WERI-Rb-1 (cell line): ENCODE measurements around the gene MDH2.
"Not testable (repeated sequence)": the region's sequence is repeated elsewhere in the genome, so short reads cannot be mapped to it uniquely, and the experiment has no call there.

Source experiments
- DNase-seq: peaks from one replicate; pipeline ENCODE4 v3.0.0-alpha.2; 2020
- H3K27ac ChIP-seq: fragments of 250-450 bp; sonication (Bioruptor Pico); 2 replicates; pipeline ENCODE4 v1.5.1; 2020; ENCODE audit warnings: mild to moderate bottlenecking, moderate library complexity
- H3K27me3 ChIP-seq: fragments of 250-450 bp; sonication (Bioruptor Pico); 2 replicates; pipeline ENCODE4 v1.5.1; 2021; ENCODE audit warnings: mild to moderate bottlenecking, low read depth, moderate library complexity; ENCODE audit not compliant: insufficient read depth, severe bottlenecking
- H3K36me3 ChIP-seq: fragments of 250-450 bp; sonication (Bioruptor Pico); 2 replicates; pipeline ENCODE4 v1.5.1; 2020; ENCODE audit warnings: mild to moderate bottlenecking, moderate library complexity
- H3K4me3 ChIP-seq: 2 replicates; pipeline ENCODE4 v1.5.1; 2011; ENCODE audit warnings: low read depth, mild to moderate bottlenecking, control low read depth, low read length
- H3K9me3 ChIP-seq: fragments of 250-450 bp; sonication (Bioruptor Pico); 2 replicates; pipeline ENCODE4 v1.5.1; 2021; ENCODE audit warnings: mild to moderate bottlenecking, moderate library complexity; ENCODE audit not compliant: severe bottlenecking
- TF ChIP-seq, protein P1 (sequence below): IDR thresholded peaks from 2 replicates; pipeline ENCODE4 v1.5.1; 2011; ENCODE audit warnings: low read depth, mild to moderate bottlenecking, control low read depth, inconsistent platforms, low read length

Gene MDH2, protein sequence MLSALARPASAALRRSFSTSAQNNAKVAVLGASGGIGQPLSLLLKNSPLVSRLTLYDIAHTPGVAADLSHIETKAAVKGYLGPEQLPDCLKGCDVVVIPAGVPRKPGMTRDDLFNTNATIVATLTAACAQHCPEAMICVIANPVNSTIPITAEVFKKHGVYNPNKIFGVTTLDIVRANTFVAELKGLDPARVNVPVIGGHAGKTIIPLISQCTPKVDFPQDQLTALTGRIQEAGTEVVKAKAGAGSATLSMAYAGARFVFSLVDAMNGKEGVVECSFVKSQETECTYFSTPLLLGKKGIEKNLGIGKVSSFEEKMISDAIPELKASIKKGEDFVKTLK

DNA sequence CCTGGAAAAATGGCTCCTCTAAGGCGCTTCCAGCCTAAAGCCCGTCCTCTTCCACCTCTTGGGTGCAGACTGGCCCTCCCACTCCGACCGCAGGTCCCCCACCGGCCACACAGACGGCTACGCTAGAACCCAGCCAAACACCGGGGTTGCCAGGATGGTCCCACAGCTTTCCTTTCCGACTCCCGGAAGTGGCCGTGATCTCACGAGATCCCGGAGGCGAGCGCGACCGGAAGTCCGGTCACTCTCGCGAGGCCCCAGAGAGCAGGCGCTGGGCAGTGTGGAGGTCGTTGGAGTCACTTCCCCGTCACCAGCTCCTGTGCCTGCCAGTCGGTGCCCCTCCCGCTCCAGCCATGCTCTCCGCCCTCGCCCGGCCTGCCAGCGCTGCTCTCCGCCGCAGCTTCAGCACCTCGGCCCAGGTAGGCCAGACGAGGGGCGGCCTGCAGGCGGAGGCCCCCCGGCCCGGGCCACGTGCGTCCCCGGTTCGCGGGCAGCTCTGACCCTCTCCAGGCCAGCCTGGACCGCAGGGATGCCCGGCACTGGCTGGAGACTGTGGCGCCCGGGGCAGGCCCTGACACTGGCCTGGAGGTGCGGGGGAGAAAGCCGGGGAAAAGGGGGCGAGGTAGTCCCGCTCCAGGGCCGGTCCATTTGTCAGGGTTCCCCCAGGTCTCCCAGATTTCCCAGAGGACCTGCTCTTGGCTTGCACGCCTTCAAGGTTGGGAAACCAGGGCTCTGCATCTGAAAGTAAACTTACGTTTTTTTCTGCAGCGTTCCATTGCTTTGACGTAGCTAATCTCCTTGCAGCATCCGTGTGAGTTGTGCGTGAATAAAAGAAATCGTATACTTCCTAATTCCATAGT lies at the start of gene MDH2, which contains the start of gene STYXL1:
TSS of gene MDH2 (plus strand) at position 296 of the 857 bp plus-strand sequence. CDS start at position 351, 55 bp downstream.
TSS of gene STYXL1 (minus strand) at position 190 of the 857 bp plus-strand sequence. CDS start 17,477 bp downstream, outside the sequence.
- Histone ChIP-seq H3K27ac (peak within 1 kb of the TSS; percentile 93), H3K9me3 (no peaks in the 10 kb centered on the region), H3K36me3 (peaks cover 30% of the 10 kb centered on the region), H3K27me3 (no peaks in the 10 kb centered on the region), H3K4me3 (peak within 1 kb of the TSS; percentile 100)
- TF ChIP-seq, protein P1, sequence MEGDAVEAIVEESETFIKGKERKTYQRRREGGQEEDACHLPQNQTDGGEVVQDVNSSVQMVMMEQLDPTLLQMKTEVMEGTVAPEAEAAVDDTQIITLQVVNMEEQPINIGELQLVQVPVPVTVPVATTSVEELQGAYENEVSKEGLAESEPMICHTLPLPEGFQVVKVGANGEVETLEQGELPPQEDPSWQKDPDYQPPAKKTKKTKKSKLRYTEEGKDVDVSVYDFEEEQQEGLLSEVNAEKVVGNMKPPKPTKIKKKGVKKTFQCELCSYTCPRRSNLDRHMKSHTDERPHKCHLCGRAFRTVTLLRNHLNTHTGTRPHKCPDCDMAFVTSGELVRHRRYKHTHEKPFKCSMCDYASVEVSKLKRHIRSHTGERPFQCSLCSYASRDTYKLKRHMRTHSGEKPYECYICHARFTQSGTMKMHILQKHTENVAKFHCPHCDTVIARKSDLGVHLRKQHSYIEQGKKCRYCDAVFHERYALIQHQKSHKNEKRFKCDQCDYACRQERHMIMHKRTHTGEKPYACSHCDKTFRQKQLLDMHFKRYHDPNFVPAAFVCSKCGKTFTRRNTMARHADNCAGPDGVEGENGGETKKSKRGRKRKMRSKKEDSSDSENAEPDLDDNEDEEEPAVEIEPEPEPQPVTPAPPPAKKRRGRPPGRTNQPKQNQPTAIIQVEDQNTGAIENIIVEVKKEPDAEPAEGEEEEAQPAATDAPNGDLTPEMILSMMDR: no peak
- DNase-seq: peak; percentile 93

DNA sequence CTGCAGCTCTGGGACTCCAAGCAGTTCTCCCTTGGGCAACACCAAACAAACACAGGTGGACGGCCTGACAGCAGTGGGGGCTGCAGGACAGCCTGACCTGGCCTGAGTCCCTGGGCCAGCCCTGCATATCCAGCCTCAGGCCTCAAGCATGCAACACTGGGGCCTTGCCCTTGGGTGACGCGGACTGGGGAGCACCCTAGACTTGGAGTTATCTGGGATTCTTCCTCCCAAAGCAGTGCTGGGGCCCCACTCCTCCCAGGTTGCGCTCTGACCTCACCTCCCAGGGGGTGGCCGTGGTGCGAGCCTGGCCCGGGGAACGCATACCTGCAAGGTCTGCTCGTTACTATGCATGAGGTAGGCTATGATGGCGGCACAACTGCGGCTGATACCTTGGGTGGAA lies 47.3 kb upstream of the MDH2 start:
- H3K4me3 ChIP-seq: no peak overlapping the region
- H3K27ac ChIP-seq: no peak overlapping the region
- peaks cover 16% of the 10 kb centered on the region for H3K36me3 ChIP-seq
- TF ChIP-seq, protein P1: no peak
- H3K9me3 ChIP-seq: no peaks in the 10 kb centered on the region
- DNase-seq: no peak
- no peaks in the 10 kb centered on the region for H3K27me3 ChIP-seq

DNA sequence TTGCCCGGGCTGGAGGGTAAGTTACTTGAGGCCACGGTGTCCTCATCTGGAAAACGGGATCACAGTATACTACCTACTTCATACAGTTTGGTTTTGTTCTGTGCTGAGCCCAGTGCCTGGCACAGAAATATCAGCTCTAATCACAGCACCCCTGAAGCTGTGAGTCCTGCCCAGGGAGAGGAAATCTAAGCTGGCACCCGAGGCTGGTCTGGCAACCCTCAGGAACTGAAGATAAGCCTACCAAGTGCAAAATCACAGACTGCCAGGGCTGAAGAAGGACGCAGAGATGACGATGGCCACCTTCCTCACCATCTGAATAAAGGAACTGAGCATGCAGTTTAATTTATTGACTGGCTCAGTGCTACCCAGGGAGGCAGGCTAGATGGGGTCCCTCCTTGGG lies 45.8 kb upstream of the MDH2 start:
- Histone ChIP-seq H3K9me3 (no peaks in the 10 kb centered on the region), H3K36me3 (peaks cover 16% of the 10 kb centered on the region), H3K4me3 (no peak overlapping the region), H3K27me3 (no peaks in the 10 kb centered on the region), H3K27ac (no peak overlapping the region)
- no peak for DNase-seq
- TF ChIP-seq, protein P1: no peak

DNA sequence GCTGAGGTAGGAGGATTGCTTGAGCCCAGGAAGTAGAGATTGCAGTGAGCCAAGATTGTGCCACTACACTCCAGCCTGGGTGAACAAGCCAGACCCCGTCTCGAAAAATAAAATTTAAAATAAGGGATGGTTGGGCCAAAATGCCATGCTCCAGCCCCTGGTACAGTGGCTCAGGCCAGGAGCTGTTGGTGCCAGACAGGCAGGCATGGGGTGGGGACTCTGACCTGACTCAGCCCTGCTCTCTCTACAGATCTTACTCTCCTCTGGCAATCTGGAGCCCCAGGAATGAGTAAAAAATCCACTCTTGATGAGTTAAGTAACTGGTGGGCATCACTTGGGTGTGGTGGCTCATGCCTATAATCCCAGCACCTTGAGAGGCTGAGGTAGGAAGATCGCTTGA lies 45.1 kb upstream of the MDH2 start:
- no peak for DNase-seq
- Histone ChIP-seq H3K27ac (no peak overlapping the region), H3K27me3 (no peaks in the 10 kb centered on the region), H3K36me3 (peaks cover 16% of the 10 kb centered on the region), H3K9me3 (no peaks in the 10 kb centered on the region), H3K4me3 (no peak overlapping the region)
- TF ChIP-seq, protein P1: no peak

DNA sequence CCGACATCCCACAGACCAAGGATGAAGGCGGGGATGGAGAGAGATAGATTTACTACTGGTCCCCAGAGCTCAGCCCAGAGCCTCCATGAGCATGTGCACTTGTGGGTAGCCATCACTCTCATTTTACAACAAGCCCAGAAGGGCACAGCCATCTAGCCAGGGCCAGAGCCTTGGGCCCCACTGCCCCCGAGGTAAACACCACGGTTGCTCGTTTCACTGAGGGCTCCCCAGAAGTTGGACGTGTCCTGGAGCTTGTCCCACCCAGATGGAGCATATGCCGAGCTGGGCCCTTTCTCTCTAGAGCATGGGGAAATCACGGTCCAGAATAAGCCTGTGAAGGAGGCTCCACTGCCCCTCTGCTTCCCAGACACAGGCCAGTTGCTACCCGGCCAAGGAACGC lies 44.6 kb upstream of the MDH2 start:
- Histone ChIP-seq H3K36me3 (peaks cover 16% of the 10 kb centered on the region), H3K27me3 (no peaks in the 10 kb centered on the region), H3K4me3 (no peak overlapping the region), H3K27ac (no peak overlapping the region), H3K9me3 (no peaks in the 10 kb centered on the region)
- DNase-seq: no peak
- TF ChIP-seq, protein P1: no peak

DNA sequence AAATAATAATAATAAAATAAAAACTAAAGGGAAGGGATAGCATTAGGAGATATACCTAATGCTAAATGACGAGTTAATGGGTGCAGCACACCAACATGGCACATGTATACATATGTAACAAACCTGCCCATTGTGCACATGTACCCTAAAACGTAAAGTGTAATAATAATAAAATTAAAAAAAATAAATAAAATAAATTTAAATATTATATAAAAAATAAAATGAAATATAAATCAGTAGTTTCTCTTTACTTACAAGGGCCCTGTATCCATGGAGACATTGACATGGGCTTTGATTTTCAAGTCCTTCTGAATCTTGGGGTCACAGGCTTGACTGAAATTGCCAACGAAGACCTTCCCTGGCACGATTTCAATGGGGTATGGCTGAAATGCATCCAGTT lies 42.9 kb upstream of the MDH2 start:
- not testable (repeated sequence) for H3K4me3 ChIP-seq, H3K9me3 ChIP-seq, H3K27ac ChIP-seq, H3K27me3 ChIP-seq, DNase-seq
- peaks cover 16% of the 10 kb centered on the region for H3K36me3 ChIP-seq
